Sigmoid colon (tissue), 7 donors: Measurements from ENCODE around the gene COL4A2. TPM values are rescaled to one million over a fixed set of nuclear protein-coding genes. Genes with fewer than 3 reads are reported as not detected.
A peak's percentile ranks its signal among the peaks of the same experiment; 100 is the strongest.

Experiments used
- DNase-seq: peaks from one replicate; pipeline ENCODE4 v3.0.0-alpha.2; 2019
- H3K27ac ChIP-seq, 4 donors: fragments of 200-600 bp; sonication (generic); one replicate each; pipeline ENCODE4 v1.5.1; 2016 to 2019; ENCODE audit warnings: mild to moderate bottlenecking in 1 of 4
- H3K27me3 ChIP-seq, 3 donors: fragments of 200-600 bp; sonication (generic); one replicate each; pipeline ENCODE4 v1.5.1; 2019; ENCODE audit warnings: mild to moderate bottlenecking in 1 of 3
- H3K36me3 ChIP-seq, 4 donors: fragments of 200-600 bp; sonication (generic); one replicate each; pipeline ENCODE4 v1.5.1; 2016 to 2019
- H3K4me1 ChIP-seq, 4 donors: fragments of 200-600 bp; sonication (generic); one replicate each; pipeline ENCODE4 v1.5.1; 2017 to 2019
- H3K4me3 ChIP-seq, 4 donors: fragments of 200-600 bp; sonication (generic); one replicate each; pipeline ENCODE4 v1.5.1; 2017 to 2019; ENCODE audit warnings: mild to moderate bottlenecking in 2 of 4, moderate library complexity in 1 of 4
- H3K9me3 ChIP-seq, 4 donors: fragments of 200-600 bp in 3 of 4; sonication (generic) in 3 of 4; one replicate each; pipeline versions ENCODE4 v1.5.1 to v1.6.1; 2013 to 2019
- CTCF ChIP-seq, 4 experiments: fragments of 450-650 bp in 3 of 4; fragments of 200-600 bp in 1 of 4; IDR thresholded peaks; one replicate each; pipeline ENCODE4 v1.5.1; 2016 to 2019; ENCODE audit warnings: antibody characterized with exemption in 4 of 4, mild to moderate bottlenecking in 3 of 4, moderate library complexity in 2 of 4
- EP300 ChIP-seq, 4 donors: sonication (generic); formaldehyde crosslinking; IDR thresholded peaks; one replicate each; pipeline ENCODE4 v1.6.1; 2017; ENCODE audit warnings: antibody characterized with exemption in 4 of 4
- POLR2A ChIP-seq, 2 donors: fragments of 450-650 bp; IDR thresholded peaks; one replicate each; pipeline ENCODE4 v1.6.1; 2016; ENCODE audit warnings: antibody characterized with exemption in 2 of 2, mild to moderate bottlenecking in 2 of 2, moderate library complexity in 2 of 2
- POLR2AphosphoS5 ChIP-seq, 4 donors: sonication (generic); formaldehyde crosslinking; IDR thresholded peaks; one replicate each; pipeline ENCODE4 v1.6.1; 2017; ENCODE audit warnings: antibody characterized with exemption in 4 of 4
- WGBS, 2 donors: extraction: QIAGEN DNeasy Blood & Tissue Kit; methylation state at CpG; one replicate each; pipeline ENCODE4 v1.1.7; 2013; 5-methylcytosine and 5-hydroxymethylcytosine counted together
- intact Hi-C: fragments of 100-400 bp; cut with DNase I; formaldehyde crosslinking; loops from one replicate; pipeline ENCODE4 v1.15.1; 2023
- polyA plus RNA-seq, 3 donors: library from polyadenylated mRNA; stranded (reverse); fragments of 200-250 nt; gene quantifications; one replicate each; pipeline ENCODE4 v1.2.3, GENCODE V29; 2013
- total RNA-seq, 4 donors: library from RNA; depleted of rRNA; stranded (reverse); fragments of >200 nt; gene quantifications; one replicate each; pipeline ENCODE4 v1.1.0, GENCODE V29; 2016
- donor health status: healthy with polysubstance abuse.
- donor health status: Bipolar disorder and iron deficiency.
- donor health status: healthy.

COL4A2 gene
- total and polyA plus RNA-seq, 7 donors: 24.0 to 1,039 (median 306) TPM

DNA sequence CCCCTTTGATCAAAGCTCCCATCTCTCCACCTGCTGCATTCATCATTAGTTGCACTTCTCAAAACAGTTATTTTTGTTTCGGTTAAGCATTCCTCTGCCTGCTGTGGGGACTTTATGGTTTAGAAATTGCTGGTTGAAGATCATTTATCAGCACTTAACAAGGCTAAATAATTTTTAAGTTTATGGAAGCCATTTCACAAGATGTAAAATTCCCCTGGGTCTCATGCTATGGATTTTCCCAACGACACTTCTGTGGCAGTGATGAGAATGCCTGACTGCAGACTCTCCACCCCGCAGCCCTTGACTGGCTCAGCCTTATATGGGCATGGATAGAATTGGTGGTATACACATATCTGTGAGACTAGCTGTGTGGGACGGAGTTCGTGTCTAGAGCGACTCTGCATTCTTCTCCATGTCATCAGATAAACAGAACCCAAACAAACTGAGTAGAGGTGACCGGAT, 52.8 kb downstream of the COL4A2 start:
- Histone ChIP-seq H3K27me3 (no peaks in the 10 kb centered on the region), H3K4me1 (peaks cover 0 to 74% (median 69%) of the 10 kb centered on the region in 4 donors), H3K4me3 (no peak overlapping the region), H3K27ac (peak overlapping the region; percentile 85 to 100 (median 90)), H3K9me3 (no peaks in the 10 kb centered on the region), H3K36me3 (peaks cover 0 to 16% (median 6%) of the 10 kb centered on the region in 4 donors)
- 79 to 90% methylated on average over 7 of the region's 7 CpGs for WGBS, 2 donors
- DNase-seq: no peak
- peak in 1 of 4 donors; percentile 25 for TF ChIP-seq POLR2AphosphoS5 (IDR thresholded peaks at IDR 0.05)
- TF ChIP-seq EP300 (IDR thresholded peaks at IDR 0.05): no peak
- intact Hi-C loops: no loop called here

DNA sequence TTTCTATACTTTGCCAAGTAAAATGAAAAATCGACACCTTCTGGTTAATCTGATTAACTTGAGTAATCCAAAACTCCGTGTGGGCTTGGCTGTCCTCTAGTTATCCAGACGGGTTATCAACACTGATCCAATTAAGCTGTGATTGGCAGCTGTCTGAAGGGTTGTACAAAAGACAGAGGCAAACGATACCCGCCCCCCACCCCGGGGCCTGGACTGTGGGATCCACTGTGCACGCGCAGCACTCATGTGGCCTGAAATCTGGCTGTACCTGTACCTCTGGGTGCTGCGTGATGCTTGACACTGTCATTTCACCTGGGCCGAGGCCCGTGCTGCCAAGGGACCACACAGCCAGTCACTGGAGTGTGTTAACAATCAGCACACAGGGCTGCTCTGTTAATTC, 53.5 kb downstream of the COL4A2 start:
- intact Hi-C loops: no loop called here
- Histone ChIP-seq H3K4me1 (peaks cover 0 to 74% (median 69%) of the 10 kb centered on the region in 4 donors), H3K27ac (peak overlapping the region; percentile 85 to 100 (median 90)), H3K27me3 (no peaks in the 10 kb centered on the region), H3K9me3 (no peaks in the 10 kb centered on the region), H3K36me3 (peaks cover 0 to 16% (median 6%) of the 10 kb centered on the region in 4 donors), H3K4me3 (no peak overlapping the region)
- no peak for DNase-seq
- TF ChIP-seq POLR2AphosphoS5 (IDR thresholded peaks at IDR 0.05) (peak in 1 of 4 donors; percentile 3), POLR2A (IDR thresholded peaks at IDR 0.05) (no peak)
- 82 to 84% methylated on average over 11 of the region's 11 CpGs for WGBS, 2 donors

DNA sequence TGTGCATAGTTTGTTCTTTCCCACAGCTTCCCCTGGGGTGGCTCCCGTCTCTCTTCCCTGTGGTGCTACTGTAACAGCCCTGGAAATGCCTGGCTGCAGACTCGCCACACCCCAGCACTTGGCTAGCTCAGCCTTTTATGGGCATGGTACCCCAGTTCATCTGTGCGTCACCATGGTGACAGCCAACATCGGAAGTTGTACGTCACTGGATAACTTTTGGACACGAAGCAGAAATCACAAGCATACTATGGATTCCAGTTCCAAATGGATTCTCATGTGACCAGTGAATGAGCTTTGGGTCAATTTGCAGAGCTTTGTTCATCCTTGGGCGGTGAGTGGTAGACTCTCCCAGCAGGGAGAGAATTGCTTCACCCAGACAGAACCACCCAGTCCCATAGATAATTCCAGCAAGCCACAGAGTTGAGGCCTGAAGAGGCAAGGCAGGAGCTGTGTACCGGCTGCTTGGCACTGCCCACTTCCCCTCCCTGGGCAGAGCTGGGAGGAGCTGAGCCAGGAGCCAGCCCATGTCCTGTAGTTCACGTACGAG, 54.4 kb downstream of the COL4A2 start:
- TF ChIP-seq POLR2AphosphoS5 (IDR thresholded peaks at IDR 0.05): peak; percentile 20 to 80 (median 52)
- TF ChIP-seq EP300 (IDR thresholded peaks at IDR 0.05): peak in 3 of 4 donors; percentile 47 to 94 (median 94)
- TF ChIP-seq CTCF (IDR thresholded peaks at IDR 0.05): no peak
- TF ChIP-seq POLR2A (IDR thresholded peaks at IDR 0.05): no peak
- Histone ChIP-seq H3K4me1 (peaks cover 0 to 75% (median 71%) of the 10 kb centered on the region in 4 donors), H3K9me3 (no peaks in the 10 kb centered on the region), H3K27ac (peak overlapping the region; percentile 85 to 100 (median 90)), H3K36me3 (peaks cover 0 to 20% (median 6%) of the 10 kb centered on the region in 4 donors), H3K4me3 (no peak overlapping the region), H3K27me3 (no peaks in the 10 kb centered on the region)
- intact Hi-C loops: no loop called here
- peak; percentile 90 for DNase-seq
- WGBS, 2 donors: 53 to 58% methylated on average over 10 of the region's 10 CpGs

- peak; percentile 85 for DNase-seq
- H3K27ac ChIP-seq: peak overlapping the region; percentile 85 to 100 (median 90)
- no peak overlapping the region for H3K4me3 ChIP-seq
- intact Hi-C loops: no loop called here
- TF ChIP-seq CTCF (IDR thresholded peaks at IDR 0.05): peak in 1 of 4 experiments; percentile 46
- no peak for TF ChIP-seq POLR2A (IDR thresholded peaks at IDR 0.05)
- peak in 2 of 4 donors; percentile 57 to 64 for TF ChIP-seq POLR2AphosphoS5 (IDR thresholded peaks at IDR 0.05)
- peak in 2 of 4 donors; percentile 4 to 78 for TF ChIP-seq EP300 (IDR thresholded peaks at IDR 0.05)
- WGBS, 2 donors: 78 to 88% methylated on average over 8 of the region's 8 CpGs
- peaks cover 0 to 79% (median 78%) of the 10 kb centered on the region in 4 donors for H3K4me1 ChIP-seq
- H3K27me3 ChIP-seq: no peaks in the 10 kb centered on the region
- no peaks in the 10 kb centered on the region for H3K9me3 ChIP-seq
- peaks cover 0 to 12% (median 3%) of the 10 kb centered on the region in 4 donors for H3K36me3 ChIP-seq
These were observed 55.9 kb downstream of the COL4A2 start for GRCh38 chr13:110363010-110363409.

DNA sequence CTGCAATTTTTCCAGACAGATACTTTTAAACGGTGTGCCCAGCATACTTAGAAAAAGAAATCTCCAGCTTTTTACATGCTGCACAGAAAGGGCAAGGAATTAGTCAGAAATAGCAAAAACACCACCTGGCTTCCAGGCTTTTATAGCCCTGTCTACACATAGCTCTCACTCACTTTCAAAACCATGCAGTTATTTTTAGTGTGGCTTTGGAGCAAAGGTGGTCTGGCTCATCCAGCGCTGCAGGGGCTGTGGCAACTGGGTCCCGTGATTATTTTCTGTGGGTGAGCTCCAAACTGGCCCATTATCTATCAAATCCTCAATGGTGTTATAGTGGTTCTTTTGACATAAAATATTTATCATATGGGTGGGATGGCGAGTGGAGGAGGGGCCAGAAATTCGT, 57.0 kb downstream of the COL4A2 start:
- no peak for DNase-seq
- Histone ChIP-seq H3K27ac (peak overlapping the region; percentile 85 to 100 (median 90)), H3K36me3 (peaks cover 0 to 6% (median 0%) of the 10 kb centered on the region in 4 donors), H3K9me3 (no peaks in the 10 kb centered on the region), H3K4me1 (peaks cover 0 to 78% (median 76%) of the 10 kb centered on the region in 4 donors), H3K27me3 (no peaks in the 10 kb centered on the region), H3K4me3 (no peak overlapping the region)
- TF ChIP-seq EP300 (IDR thresholded peaks at IDR 0.05) (no peak), POLR2AphosphoS5 (IDR thresholded peaks at IDR 0.05) (no peak), CTCF (IDR thresholded peaks at IDR 0.05) (no peak), POLR2A (IDR thresholded peaks at IDR 0.05) (no peak)
- intact Hi-C loops: no loop called here
- 80 to 89% methylated on average over 5 of the region's 5 CpGs for WGBS, 2 donors
